ENCODE results near the gene CTRB2. TPM values are rescaled to one million over a fixed set of nuclear protein-coding genes. Genes with fewer than 3 reads are reported as not detected.
"Not testable (repeated sequence)": the region's sequence is repeated elsewhere in the genome, so short reads cannot be mapped to it uniquely, and the experiment has no call there.

CTRB2 gene
- total RNA-seq, 1 donor from 2014 or later: not detected

- H3K27me3 Mint-ChIP-seq (ENCODE audit: unreplicated experiment): peaks cover 11% of the 10 kb centered on the region
- no peak for DNase-seq (ENCODE audit: low spot score)
- no peaks in the 10 kb centered on the region for H3K36me3 Mint-ChIP-seq (ENCODE audit: low read depth, unreplicated experiment)
- H3K4me3 Mint-ChIP-seq (ENCODE audit: unreplicated experiment): no peak overlapping the region
- TF ChIP-seq CTCF (IDR thresholded peaks at IDR 0.05; ENCODE audit: unreplicated experiment): no peak
- no peaks in the 10 kb centered on the region for H3K4me1 Mint-ChIP-seq (ENCODE audit: unreplicated experiment)
- H3K27ac Mint-ChIP-seq (ENCODE audit: unreplicated experiment): no peak overlapping the region
- no peaks in the 10 kb centered on the region for H3K9me3 Mint-ChIP-seq (ENCODE audit: unreplicated experiment)
Measured at GRCh38 chr16:75207831-75208230, 870 bp upstream of the CTRB2 start.

DNA sequence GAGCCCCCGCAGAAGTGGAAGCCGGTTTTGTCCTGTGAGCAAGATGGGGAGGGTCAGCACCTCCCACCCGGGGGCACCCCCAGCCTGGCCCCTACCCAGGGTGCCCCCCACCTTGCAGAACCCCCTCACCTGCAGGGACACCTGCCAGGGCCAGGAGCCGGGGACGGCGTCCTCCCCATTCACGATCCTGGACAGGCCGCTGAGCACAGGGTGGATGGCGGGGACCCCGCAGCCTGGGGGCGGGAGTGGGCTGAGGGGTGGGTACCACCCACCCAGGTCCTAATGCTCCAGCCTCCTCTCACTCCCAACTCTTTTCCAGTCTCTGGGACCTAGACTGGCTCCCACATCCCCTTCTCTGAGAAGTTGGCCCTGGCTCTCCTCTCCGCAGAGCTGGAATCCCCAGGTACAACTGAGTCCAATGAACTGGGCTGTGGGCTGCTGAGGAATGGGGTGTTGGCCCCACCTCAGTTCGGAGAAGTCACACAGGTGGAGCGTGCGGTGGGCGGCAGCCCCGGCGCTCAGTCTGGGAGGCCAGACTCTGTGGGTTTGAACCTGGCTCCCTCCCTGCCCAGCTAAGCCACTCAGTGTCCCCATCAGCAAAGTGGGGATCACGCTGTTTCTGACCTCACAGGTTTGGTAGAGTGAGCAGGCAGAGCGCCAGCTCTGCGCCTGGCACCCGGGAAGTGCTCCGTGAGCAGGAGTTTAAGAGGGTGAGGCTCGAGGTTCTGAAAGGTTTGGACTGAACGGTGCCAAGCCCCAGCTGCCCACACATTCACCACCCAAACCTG is 806 bp downstream of the CTRB2 start:
- H3K4me1 Mint-ChIP-seq (ENCODE audit: unreplicated experiment); H3K4me3 Mint-ChIP-seq (ENCODE audit: unreplicated experiment); H3K27ac Mint-ChIP-seq (ENCODE audit: unreplicated experiment); H3K36me3 Mint-ChIP-seq (ENCODE audit: low read depth, unreplicated experiment); DNase-seq (ENCODE audit: low spot score); H3K9me3 Mint-ChIP-seq (ENCODE audit: unreplicated experiment): not testable (repeated sequence)
- H3K27me3 Mint-ChIP-seq (ENCODE audit: unreplicated experiment): peaks cover 11% of the 10 kb centered on the region

DNA sequence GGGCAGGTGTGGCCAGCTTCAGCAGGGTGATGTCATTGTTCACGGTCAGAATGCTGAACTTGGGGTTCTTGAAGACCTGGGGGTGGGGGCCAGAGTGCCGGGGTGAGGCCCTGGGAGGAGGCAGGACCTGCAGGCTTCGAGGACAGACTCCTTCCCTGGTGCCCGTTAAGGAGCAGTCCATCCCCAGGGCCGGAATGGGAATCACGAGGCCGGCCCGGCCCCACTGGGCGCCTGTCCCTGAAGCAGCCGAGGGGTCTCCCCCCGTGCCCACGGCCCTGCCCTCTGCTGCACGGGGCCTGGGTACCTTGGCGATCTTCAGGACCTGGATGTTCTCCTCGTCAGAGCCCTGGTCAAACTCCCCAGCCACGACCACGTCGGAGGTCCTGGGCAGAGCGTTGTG is 1.5 kb downstream of the CTRB2 start:
- H3K4me3 Mint-ChIP-seq (ENCODE audit: unreplicated experiment); H3K27ac Mint-ChIP-seq (ENCODE audit: unreplicated experiment); DNase-seq (ENCODE audit: low spot score); H3K4me1 Mint-ChIP-seq (ENCODE audit: unreplicated experiment); H3K36me3 Mint-ChIP-seq (ENCODE audit: low read depth, unreplicated experiment); H3K9me3 Mint-ChIP-seq (ENCODE audit: unreplicated experiment): not testable (repeated sequence)
- H3K27me3 Mint-ChIP-seq (ENCODE audit: unreplicated experiment): peaks cover 11% of the 10 kb centered on the region

DNA sequence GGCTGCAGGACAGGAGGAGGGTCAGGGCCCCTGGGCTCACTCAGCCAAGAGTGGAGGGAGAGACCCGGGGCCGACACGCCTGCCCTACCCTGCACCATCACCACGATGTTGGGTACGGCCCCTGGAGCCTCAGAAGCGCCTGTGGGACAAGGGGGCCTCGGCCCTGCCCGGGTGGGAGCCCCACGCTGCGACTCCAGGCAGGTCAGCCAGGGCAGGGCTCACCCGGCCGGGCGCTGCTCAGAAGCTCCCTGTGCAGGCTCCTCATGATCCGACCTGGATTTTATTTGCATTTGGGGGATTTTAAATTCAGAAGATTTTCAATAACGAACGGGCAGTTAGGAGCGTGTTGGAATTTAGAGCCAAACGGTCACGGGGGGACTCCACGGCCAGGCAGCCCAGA is 2.1 kb downstream of the CTRB2 start:
- not testable (repeated sequence) for H3K4me1 Mint-ChIP-seq (ENCODE audit: unreplicated experiment); H3K9me3 Mint-ChIP-seq (ENCODE audit: unreplicated experiment); H3K4me3 Mint-ChIP-seq (ENCODE audit: unreplicated experiment); H3K36me3 Mint-ChIP-seq (ENCODE audit: low read depth, unreplicated experiment); DNase-seq (ENCODE audit: low spot score); H3K27ac Mint-ChIP-seq (ENCODE audit: unreplicated experiment)
- peaks cover 11% of the 10 kb centered on the region for H3K27me3 Mint-ChIP-seq (ENCODE audit: unreplicated experiment)

DNA sequence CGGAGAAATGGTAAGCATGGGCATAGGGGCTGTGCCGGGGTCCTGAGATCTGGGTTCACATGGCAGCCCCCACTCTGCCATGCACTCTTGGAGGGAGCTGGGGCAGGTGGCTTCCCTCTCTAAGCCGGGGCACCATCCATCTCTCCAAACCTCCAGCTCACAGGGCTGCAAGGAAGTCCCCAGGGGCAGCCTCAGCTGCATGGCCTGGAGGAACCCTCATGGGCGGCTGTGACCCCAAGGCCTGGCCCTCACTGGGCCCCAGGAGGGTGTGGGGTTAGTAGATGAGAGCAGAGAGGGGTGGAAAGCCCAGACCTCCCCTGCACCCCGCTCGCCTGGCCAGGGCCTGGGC is 2.6 kb downstream of the CTRB2 start:
- Mint-ChIP-seq H3K27ac (ENCODE audit: unreplicated experiment) (no peak overlapping the region), H3K27me3 (ENCODE audit: unreplicated experiment) (peaks cover 11% of the 10 kb centered on the region), H3K4me1 (ENCODE audit: unreplicated experiment) (no peaks in the 10 kb centered on the region), H3K36me3 (ENCODE audit: low read depth, unreplicated experiment) (no peaks in the 10 kb centered on the region), H3K4me3 (ENCODE audit: unreplicated experiment) (no peak overlapping the region), H3K9me3 (ENCODE audit: unreplicated experiment) (no peaks in the 10 kb centered on the region)
- TF ChIP-seq CTCF (IDR thresholded peaks at IDR 0.05; ENCODE audit: unreplicated experiment): no peak
- no peak for DNase-seq (ENCODE audit: low spot score)

GRCh38 chr16:75203667-75204409 is 3.1 kb downstream of the CTRB2 start:
- Mint-ChIP-seq H3K9me3 (ENCODE audit: unreplicated experiment) (no peaks in the 10 kb centered on the region), H3K4me1 (ENCODE audit: unreplicated experiment) (no peaks in the 10 kb centered on the region), H3K4me3 (ENCODE audit: unreplicated experiment) (no peak overlapping the region), H3K27ac (ENCODE audit: unreplicated experiment) (peak overlapping the region; percentile 30), H3K36me3 (ENCODE audit: low read depth, unreplicated experiment) (no peaks in the 10 kb centered on the region), H3K27me3 (ENCODE audit: unreplicated experiment) (peaks cover 11% of the 10 kb centered on the region)
- DNase-seq (ENCODE audit: low spot score): no peak
- no peak for TF ChIP-seq CTCF (IDR thresholded peaks at IDR 0.05; ENCODE audit: unreplicated experiment)
